Tibial nerve (tissue), 4 donors: ENCODE data around the gene KCNK10.

Experiments used
- EP300 ChIP-seq, 2 donors: sonication (generic); formaldehyde crosslinking; IDR thresholded peaks; one replicate each; pipeline ENCODE4 v1.6.1; 2017; ENCODE audit warnings: antibody characterized with exemption in 2 of 2, mild to moderate bottlenecking in 1 of 2
- POLR2A ChIP-seq, 2 donors: fragments of 450-650 bp; IDR thresholded peaks; one replicate each; pipeline ENCODE4 v1.6.1; 2017; ENCODE audit warnings: antibody characterized with exemption in 2 of 2, mild to moderate bottlenecking in 2 of 2, moderate library complexity in 2 of 2
- TF ChIP-seq, protein P1 (sequence below), 5 experiments: fragments of 200-600 bp in 3 of 5; fragments of 450-650 bp in 2 of 5; sonication (generic) in 3 of 5; IDR thresholded peaks; one replicate each; pipeline ENCODE4 v1.5.1; 2016 to 2019; ENCODE audit warnings: antibody characterized with exemption in 5 of 5, mild to moderate bottlenecking in 3 of 5, moderate library complexity in 2 of 5

DNA sequence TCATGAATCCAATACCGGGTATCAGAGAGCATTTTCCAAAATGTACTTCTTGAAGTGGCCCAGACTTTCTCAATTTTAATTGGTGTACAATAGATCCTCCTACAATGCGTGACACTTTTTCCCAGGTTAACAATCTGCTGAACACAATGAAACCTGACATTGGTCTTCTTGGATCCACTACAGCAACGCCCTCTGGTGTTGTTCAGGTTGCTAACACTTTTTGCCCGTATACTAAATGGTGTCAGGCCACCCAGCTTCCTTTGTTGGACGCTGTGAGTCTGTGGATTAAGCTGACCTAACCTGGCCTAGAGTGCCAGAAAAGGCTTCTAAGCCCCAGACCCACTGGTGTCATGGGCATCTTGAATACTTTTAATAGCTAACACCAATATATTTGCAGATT is 89.2 kb downstream of the KCNK10 start:
- no peak for TF ChIP-seq POLR2A (IDR thresholded peaks at IDR 0.05)
- TF ChIP-seq EP300 (IDR thresholded peaks at IDR 0.05), result no peak
- TF ChIP-seq, protein P1, sequence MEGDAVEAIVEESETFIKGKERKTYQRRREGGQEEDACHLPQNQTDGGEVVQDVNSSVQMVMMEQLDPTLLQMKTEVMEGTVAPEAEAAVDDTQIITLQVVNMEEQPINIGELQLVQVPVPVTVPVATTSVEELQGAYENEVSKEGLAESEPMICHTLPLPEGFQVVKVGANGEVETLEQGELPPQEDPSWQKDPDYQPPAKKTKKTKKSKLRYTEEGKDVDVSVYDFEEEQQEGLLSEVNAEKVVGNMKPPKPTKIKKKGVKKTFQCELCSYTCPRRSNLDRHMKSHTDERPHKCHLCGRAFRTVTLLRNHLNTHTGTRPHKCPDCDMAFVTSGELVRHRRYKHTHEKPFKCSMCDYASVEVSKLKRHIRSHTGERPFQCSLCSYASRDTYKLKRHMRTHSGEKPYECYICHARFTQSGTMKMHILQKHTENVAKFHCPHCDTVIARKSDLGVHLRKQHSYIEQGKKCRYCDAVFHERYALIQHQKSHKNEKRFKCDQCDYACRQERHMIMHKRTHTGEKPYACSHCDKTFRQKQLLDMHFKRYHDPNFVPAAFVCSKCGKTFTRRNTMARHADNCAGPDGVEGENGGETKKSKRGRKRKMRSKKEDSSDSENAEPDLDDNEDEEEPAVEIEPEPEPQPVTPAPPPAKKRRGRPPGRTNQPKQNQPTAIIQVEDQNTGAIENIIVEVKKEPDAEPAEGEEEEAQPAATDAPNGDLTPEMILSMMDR (IDR thresholded peaks at IDR 0.05), result no peak
